Measurements from ENCODE around the gene COL2A1. TPM values are rescaled to one million over a fixed set of nuclear protein-coding genes. Genes with fewer than 3 reads are reported as not detected.
"Not testable (repeated sequence)": the region's sequence is repeated elsewhere in the genome, so short reads cannot be mapped to it uniquely, and the experiment has no call there.

Gene COL2A1
- total RNA-seq, 1 donor from 2014 or later, result 0.82 TPM

DNA sequence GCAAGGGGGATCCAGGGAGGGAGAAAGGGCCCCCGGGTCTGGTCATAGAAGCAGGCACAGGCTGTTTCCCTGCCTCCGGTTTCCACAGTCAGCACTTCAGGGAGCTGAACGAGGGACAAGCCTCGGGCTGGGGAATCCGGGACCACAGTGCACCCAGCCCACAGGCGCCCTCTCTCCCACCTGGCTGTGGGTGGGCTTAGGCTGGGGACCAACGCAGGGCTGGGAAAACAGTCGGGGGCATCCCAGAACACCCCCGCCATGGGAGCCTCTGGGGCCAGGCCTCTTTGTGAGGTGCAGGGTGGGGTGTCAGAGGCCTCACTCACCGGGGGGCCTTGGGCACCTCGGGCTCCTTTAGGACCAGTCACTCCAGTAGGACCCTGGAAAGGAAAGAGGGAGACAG, 24.6 kb downstream of the COL2A1 start:
- FAIRE-seq (no peak), DNase-seq (ENCODE audit: low spot score in 2 of 2) (no peak)

DNA sequence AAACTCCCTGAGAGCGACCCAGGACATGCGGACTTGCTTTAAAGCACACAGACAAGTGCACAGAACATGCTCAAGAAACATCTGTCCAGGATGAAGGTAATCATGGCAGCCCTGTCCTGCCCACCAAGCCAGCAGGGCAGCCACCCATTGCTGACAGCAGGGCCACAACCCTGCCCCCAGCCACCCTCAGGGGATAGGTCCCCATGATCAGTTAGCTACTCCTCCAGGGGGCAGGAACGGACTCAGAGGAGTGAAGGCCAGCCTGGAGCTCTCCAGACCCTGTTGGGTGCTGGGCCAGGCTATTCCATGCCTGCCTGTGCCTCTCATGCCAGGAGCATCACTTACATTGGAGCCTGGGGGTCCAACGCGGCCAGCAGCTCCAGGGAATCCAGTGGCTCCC, 25.1 kb downstream of the COL2A1 start:
- no peak for FAIRE-seq
- DNase-seq (ENCODE audit: low spot score in 2 of 2), result no peak

DNA sequence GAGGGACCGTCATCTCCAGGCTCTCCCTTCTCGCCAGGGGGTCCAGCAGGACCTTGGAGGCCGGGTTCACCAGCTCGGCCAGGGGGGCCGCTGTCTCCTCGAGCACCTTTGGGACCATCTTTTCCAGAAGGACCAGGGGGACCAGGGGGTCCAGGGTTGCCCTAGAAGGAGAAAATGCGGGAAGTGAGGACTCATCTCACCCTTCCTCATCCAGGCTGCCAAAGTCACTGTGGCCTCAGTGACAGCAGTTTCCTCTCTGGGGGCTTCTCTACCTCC, 25.7 kb downstream of the COL2A1 start:
- DNase-seq (ENCODE audit: low spot score in 2 of 2), result no peak
- no peak for FAIRE-seq

DNA sequence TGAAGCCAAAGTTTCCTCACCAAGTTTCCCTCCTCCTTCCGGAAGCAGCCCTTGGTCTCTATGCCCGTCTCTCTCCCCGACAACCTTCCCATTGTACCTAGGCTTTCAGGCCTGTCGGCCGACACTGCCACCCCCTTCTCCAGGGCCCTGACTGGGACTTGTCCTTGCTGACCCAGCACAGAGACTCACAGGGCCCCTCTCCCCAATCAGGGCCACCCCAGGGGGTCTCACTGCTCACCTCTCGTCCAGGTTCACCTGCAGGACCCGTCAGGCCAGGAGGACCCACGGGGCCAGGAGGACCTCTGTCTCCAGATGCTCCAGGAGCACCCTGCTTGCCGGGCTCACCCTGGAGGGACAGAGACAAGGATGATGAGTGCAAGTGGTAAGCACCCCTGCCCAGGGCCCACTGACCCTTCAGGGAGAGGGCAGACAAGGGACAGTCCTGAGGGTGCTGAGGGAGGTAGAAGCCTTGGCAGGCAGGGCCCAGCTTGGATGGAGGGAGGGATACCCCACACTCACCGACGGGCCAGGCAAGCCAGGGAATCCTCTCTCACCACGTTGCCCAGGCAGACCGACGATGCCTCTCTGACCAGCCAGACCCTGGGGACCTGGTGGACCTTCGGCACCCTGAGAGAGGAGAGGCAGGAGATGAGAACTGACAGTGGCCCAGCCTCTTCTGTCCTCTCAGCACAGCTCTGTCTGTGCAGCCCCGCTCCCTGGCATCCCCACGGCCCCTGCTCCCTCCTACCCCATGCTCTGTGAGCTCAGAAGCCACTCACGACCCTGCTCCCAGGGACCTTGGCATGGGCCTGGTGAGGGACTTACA, 26.3 kb downstream of the COL2A1 start:
- no peak for DNase-seq (ENCODE audit: low spot score in 2 of 2)
- FAIRE-seq, result no peak

DNA sequence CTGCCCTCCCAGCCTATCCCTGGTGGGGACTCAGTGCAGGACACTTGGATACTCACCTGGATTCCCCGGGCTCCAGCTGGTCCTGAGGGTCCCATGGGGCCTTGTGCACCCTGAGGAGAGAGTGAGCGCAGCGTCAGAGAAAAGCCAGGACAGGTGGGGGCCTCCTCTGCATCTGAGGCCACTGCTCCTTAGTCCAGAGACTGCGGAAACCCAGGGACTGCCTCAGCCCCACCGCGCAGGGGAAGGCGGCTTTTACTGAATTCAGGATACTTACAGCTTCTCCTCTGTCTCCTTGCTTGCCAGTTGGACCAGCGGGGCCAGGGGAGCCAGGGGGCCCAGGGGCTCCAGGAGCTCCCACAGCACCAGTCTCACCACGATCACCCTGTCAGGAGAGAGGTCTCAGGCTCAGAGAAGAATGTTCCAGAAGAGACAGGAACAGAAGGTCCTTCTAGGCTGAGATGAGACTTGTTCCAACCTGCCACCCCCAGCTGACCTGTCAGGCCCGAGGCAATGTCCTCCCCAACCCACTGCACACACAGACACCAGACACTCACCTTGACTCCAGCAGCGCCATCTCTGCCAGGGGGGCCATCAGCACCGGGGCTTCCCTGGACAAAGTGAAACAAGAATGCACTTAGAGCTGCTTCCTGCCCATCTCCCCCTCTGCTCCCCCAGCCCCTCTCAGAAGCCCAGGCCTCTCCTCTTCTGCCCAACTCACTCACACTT, 27.1 kb downstream of the COL2A1 start:
- DNase-seq (ENCODE audit: low spot score in 2 of 2), result no peak
- FAIRE-seq, result no peak

DNA sequence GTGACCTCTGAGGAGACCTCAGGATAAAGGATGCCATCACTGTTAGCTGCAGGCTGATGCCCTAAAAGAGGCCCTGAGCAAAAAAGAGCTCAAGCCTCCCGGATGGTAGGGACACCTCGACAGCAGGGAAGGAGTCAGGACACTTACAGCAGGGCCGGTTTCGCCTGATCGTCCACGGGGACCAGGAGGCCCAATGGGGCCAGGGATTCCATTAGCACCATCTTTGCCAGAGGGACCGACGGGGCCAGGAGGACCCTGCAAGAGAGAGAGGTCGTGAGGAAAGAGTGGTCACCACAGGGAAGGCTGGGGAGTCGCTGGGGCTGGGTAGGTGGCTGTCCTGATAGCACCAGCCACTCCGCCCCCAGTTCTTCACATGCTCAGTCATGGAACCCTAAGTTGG, 28.5 kb downstream of the COL2A1 start:
- no peak for FAIRE-seq

DNA sequence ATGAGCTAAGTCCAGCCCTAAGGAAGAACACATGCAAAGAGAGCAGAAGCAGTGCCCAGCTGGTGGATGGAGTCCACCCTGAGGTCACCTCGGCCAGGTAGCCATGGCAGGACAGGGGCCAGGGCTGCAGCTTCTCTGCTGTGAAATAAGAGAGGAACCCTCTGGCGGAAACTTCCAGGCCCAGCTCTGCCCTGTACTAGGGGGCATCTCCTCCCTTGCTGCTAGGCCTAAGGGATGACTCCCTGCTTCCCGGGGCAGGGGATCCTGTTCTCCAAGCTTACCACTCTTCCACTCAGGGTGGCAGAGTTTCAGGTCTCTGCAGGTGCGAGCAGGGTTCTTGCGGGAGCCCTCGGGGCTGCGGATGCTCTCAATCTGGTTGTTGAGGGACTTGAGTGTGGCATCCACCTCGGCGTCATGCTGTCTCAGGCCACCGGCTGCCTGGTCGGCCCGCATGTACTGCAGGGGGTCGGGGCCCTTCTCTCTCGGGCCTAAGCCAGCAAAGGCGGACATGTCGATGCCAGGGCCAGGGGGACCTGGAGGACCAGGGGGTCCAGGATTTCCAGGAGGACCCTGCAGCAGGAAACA, 29.1 kb downstream of the COL2A1 start:
- no peak for DNase-seq (ENCODE audit: low spot score in 2 of 2)
- FAIRE-seq, result no peak

More for the DNA sequence above, 28.5 kb downstream of the COL2A1 start:
- no peak for DNase-seq (ENCODE audit: low spot score in 2 of 2)

DNA sequence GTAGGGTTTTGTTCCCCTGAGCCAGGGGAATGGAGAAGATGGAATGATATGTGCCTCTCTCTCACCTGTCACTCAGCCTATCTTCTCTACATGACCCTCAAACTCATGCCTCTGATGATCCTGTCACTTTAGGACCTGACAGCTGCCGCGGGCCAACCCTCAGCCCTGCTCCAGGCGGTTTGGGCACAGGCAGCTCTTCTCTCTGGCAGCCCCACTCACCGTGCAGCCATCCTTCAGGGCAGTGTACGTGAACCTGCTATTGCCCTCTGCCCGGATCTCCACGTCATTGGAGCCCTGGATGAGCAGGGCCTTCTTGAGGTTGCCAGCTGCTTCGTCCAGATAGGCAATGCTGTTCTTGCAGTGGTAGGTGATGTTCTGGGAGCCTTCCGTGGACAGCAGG, 30.4 kb downstream of the COL2A1 start:
- no peak for FAIRE-seq

DNA sequence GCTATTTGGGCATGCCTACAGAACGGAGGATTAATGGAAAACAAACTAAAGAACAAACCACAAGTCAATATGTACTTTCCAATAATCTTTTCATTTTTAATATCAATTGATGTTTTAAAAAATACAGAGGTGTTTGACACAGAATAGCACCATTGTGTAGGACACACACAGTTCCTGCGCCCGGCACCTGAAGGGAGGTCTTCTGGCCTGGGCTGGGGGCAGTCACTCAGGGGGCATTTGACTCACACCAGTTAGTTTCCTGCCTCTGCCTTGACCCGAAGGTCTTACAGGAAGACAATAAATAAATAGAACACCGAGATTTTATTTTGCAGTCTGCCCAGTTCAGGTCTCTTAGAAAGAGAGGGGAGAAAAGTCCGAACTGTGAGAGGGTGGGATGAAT, 31.4 kb downstream of the COL2A1 start:
- no peak for FAIRE-seq
- DNase-seq (ENCODE audit: low spot score in 2 of 2), result no peak

More for the DNA sequence above, 30.4 kb downstream of the COL2A1 start:
- no peak for DNase-seq (ENCODE audit: low spot score in 2 of 2)

DNA sequence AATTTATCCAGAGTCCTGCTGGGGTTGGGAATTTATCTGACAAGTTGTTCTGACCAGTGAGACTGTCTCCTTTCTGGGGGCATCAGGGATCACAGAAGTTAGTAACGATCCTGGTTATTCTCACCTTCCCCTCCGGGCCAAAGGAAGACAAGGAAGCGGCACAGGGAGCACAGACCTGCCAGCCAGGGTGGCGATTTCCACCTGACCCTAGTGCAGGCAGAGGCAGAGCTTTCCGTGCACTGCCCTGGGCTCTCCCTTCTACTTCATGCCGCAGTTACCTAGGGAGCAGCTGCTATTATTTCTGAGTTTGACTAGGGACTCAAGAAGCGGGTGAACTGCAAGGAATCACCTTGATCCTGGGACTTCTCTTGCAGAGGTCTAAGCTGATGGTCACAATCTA, 33.4 kb downstream of the COL2A1 start:
- DNase-seq (ENCODE audit: low spot score in 2 of 2) (no peak), FAIRE-seq (no peak)

DNA sequence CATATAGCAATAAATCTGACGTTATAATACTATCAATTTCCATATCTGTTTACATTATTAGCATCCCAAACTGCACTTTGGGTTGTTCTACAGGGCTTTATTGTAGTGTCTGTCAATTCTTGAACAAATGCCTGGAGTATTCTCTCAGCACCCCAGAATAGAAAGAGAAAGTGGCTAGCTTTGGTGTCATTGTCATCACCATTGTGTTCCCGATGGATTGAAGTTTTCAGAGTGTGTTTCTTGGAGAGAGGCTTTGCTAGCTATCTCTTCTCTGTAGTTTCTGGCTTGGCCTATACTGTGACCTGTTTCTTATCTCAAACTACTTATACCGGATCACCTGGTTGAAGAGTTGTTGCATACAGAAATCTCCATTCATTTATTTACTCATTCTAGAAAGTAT, 34.4 kb downstream of the COL2A1 start:
- DNase-seq (ENCODE audit: low spot score in 2 of 2) (no peak), FAIRE-seq (no peak)

DNA sequence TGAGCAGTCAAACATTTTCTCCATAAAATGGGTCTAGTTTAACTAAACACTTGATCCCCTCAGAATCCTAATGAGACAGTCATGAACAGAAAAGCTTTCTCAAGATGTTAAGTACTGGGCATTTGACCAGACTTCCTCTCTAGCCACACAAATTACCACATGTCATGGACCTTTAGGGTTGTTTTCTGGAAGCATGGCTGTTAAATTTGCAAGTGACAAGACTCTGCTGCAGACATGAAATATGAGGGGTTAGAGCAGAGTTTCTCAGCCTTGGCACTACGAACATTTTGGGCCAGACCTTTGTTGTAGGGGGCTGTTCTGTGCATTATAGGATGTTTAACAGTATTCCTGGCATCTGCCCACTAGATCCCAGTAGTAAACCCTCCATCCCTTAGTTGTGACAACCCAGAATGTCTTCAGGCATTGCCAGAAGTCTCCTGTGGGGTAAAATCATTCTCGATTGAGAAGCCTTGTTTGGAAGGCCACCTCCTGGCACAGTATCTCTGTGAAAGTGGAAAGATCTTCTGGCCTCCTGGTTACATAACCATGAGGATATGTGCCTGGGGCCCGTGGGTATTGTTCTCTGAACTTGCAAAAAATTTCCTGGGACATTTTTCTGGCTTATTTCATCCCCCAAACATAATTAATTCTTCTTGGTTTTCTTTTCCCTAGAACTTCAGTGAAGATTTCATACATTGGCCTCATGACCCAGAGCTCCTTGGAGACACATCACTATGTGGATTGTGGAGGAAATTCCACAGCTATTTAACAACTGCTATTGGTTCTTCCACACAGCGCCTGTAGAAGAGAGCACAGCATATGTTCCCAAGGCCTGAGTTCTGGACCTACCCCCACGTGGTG, 36.6 kb downstream of the COL2A1 start:
- FAIRE-seq (no peak), DNase-seq (ENCODE audit: low spot score in 2 of 2) (no peak)

DNA sequence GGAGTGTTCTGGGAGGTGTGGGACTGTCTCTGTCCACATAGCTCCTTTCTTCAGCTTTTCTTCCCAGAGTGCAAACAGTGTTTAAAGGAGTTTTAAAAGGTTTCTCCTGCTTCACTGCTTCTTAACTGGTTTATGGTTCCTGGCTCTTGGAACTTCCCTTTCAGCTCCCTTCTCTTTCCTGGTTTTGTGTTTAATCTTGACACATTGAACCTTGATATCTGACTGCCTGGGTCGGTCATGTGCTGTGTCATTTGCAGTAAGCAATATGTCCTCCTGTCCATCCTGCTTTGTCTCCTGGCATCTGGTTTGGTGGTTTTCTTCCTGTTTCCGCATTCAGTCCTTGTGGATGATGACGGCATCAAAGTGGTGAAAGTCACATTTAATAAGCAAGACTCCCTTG, 38.7 kb downstream of the COL2A1 start:
- no peak for FAIRE-seq
- DNase-seq (ENCODE audit: low spot score in 2 of 2), result no peak

DNA sequence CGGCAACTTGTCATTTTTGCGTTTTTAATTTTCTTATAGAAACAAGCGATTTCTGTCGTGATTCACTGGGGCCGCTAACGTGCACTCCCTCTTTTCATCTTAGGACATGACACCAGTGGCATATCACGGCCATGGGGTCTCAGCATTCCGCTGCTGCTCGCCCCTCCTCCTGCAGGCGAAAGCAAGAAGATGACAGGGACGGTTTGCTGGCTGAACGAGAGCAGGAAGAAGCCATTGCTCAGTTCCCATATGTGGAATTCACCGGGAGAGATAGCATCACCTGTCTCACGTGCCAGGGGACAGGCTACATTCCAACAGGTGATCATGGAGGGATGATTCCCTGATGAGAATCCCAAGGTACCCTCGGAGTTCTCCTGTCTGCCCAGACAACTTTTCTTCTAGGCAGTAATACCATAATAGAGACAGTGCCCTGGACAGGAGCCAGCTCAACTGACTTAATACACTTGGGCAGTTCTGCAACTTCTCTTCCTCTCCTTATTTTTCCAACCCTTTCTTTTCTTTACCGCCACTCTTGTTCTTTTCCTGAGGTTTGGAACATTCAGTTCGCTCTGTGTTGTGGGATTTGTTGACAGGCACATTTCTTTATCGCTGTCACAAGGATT, 40.1 kb downstream of the COL2A1 start:
- FAIRE-seq (no peak), DNase-seq (ENCODE audit: low spot score in 2 of 2) (no peak)

DNA sequence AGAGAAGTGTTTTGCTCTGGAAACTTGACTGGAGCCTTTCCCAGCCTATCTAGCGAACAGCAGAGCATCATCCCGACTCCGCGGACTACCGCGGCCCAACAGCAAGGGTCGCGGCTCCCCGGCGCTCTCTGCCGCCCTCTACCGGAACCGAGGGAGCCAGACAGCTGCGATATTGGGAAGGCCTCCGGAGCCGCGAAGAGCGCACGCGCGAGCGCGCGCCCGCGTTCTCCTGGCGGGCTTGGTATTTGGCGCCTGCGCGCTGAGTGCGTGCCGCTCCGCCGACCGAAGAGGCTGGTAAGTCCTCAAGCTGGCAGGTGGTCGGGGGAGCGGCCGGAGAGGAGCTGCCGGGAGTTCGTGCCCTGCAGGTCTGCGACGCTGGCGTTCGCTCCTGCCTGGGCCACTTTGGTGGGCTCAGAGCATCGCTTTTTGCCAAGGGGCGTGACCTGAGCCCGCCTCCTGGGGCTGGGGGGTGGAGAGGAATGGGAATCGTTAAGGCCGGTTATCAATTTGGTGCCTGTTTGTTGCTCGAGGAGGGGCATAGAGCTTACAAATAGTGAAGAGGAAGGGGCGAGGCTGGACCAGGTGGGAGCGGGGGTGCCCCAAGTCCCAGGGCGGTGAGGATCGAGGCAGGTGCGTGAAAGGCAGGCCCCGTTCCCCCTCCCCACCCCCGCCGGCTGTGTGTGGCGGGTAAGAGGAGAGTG, 40.8 kb downstream of the COL2A1 start, which contains the start of gene TMEM106C:
Gene TMEM106C, plus strand, starts transcription at position 257 of the 701 bp plus-strand sequence. CDS start 641 bp downstream, outside the sequence.
- no peak for FAIRE-seq

DNA sequence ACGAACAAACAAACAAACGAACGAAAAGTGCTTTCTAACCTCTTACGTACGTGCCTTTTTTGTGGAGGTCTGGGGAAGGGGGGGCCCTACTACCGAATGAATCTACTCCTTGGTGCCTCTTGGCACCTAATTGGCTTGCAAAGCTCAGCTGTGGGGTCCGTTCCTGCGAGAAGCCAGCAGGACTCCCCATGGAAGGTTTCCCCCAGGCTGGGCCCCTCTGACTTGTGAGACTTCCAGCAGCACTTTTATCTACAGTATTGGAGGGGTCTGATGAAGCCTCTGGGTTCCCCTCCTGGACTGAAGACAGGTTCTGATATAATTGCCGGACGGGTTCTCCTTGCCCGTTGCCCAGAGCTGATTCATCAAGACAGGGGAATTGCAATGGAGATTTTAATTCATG, 42.1 kb downstream of the COL2A1 start:
- no peak for FAIRE-seq

More for the DNA sequence above, 40.8 kb downstream of the COL2A1 start, which contains the start of gene TMEM106C:
- peak; percentile 94 to 99 for DNase-seq (ENCODE audit: low spot score in 2 of 2)

DNA sequence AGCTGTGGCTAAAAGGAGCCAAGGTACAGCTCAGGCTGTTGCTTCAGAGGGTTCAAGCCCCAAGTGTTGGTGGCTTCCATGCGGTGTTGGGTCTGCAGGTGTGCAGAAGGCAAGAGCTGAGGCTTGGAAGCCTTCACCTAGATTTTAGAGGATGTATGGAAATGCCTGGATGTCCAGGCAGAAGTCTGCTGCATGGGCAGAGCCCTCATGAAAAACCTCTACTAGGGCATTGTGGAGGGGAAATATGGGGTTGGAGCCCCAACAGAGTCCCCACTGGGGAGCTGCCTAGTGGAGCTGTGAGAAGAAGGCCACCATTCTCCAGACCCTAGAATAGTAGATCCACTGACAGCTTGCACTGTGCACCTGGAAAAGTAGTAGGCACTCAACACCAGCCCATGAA, 46.6 kb downstream of the COL2A1 start:
- not testable (repeated sequence) for DNase-seq (ENCODE audit: low spot score in 2 of 2); FAIRE-seq

More for the DNA sequence above, 42.1 kb downstream of the COL2A1 start:
- DNase-seq (ENCODE audit: low spot score in 2 of 2), result no peak

DNA sequence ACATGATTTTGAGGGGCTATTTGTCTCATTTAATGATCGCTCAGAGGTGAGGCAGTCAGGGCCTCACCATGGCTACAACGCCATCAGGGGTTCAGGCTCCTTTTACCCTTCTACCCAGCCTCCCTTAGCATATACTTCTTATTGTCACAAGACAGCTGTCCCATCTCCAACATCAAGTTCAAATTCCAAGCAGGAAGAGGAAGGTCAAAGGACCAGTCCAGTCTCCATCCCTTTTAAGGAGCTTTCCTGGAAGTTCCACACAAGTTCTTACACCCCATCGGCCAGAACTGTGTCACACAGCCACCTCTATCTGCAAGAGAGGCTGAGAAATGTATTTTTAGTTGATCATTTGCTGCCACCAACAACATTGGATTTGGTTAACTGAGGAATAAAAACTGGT, 49.2 kb downstream of the COL2A1 start:
- no peak for FAIRE-seq

DNA sequence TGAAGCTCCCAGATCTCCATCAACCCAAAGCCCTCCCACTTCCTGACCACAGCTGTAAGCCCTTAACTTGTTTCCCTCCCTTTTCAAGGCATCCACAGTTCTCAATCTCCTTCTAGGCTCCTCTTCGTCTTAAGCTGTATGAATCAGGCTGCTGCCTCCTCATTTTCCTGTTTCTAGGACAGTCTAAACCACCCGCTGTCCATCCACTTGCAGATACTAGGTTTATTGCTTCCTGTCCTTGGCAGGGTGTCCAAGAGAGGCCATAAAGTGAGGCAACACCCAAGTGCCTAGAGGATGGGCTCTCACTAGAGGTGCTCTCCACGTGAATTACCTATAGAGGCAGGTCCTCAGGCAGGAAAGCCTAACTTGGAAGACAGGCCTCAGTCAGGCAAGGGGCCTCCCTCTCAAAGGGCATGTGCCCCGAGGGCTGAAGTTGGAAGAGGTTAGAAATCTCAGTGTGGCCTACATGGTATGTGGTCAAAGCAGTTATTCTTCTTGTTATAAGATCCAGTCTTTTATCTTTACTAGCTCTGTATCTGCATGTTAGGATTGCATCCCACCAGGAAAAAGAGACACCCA, 49.7 kb downstream of the COL2A1 start:
- DNase-seq (ENCODE audit: low spot score in 2 of 2) (no peak), FAIRE-seq (no peak)

More for the DNA sequence above, 49.2 kb downstream of the COL2A1 start:
- no peak for DNase-seq (ENCODE audit: low spot score in 2 of 2)

Data from frontal cortex (tissue), 4 donors.